K562 (cell line): ENCODE data around the gene TAL1. TPM values are rescaled to one million over a fixed set of nuclear protein-coding genes. Genes with fewer than 3 reads are reported as not detected.

Experiments
- CBX1 ChIP-seq: sonication (generic); IDR thresholded peaks from 2 replicates; pipeline ENCODE4 v1.6.1; 2016; ENCODE audit warnings: antibody characterized with exemption, low read depth, mild to moderate bottlenecking
- CHCHD3 ChIP-seq: fragments of 250-450 bp; sonication (Bioruptor Pico); IDR thresholded peaks from 2 replicates; pipeline ENCODE4 v2.1.2; 2022; ENCODE audit warnings: mild to moderate bottlenecking
- LEF1 ChIP-seq: fragments of 450-650 bp; IDR thresholded peaks from 2 replicates; pipeline ENCODE4 v1.6.1; 2016; ENCODE audit warnings: mild to moderate bottlenecking
- NFRKB ChIP-seq: fragments of 450-650 bp; IDR thresholded peaks from 2 replicates; pipeline ENCODE4 v1.6.1; 2016; ENCODE audit warnings: low read depth
- PHF21A ChIP-seq: fragments of 450-650 bp; IDR thresholded peaks from 2 replicates; pipeline ENCODE4 v1.6.1; 2017; ENCODE audit warnings: low read depth, borderline replicate concordance
- PRPF4 ChIP-seq: fragments of 200-400 bp; formaldehyde crosslinking; IDR thresholded peaks from one replicate; pipeline ENCODE4 v1.6.1; 2017; ENCODE audit warnings: low read length, low read depth, mild to moderate bottlenecking; ENCODE audit not compliant: insufficient read depth, poor library complexity, severe bottlenecking
- PYGO2 ChIP-seq: fragments of 450-650 bp; IDR thresholded peaks from 2 replicates; pipeline ENCODE4 v1.6.1; 2016; ENCODE audit warnings: mild to moderate bottlenecking, missing genetic modification characterization, moderate library complexity, missing compliant biosample characterization
- RFX5 ChIP-seq: IDR thresholded peaks from 2 replicates; pipeline ENCODE4 v1.6.1; 2011; ENCODE audit warnings: low read depth, mild to moderate bottlenecking, improper control_type of control experiment, low read length
- RFX7 ChIP-seq: fragments of 250-450 bp; sonication (Bioruptor Pico); IDR thresholded peaks from 2 replicates; pipeline ENCODE4 v1.5.1; 2021; ENCODE audit warnings: mild to moderate bottlenecking
- SOX6 ChIP-seq: fragments of 450-650 bp; IDR thresholded peaks from 2 replicates; pipeline ENCODE4 v1.6.1; 2014; ENCODE audit warnings: mild to moderate bottlenecking
- ZNF12 ChIP-seq: sonication (generic); formaldehyde crosslinking; IDR thresholded peaks from 2 replicates; pipeline ENCODE4 v1.4.0; 2020; ENCODE audit warnings: mild to moderate bottlenecking, missing genetic modification reagents
- ZNF134 ChIP-seq: fragments of 250-450 bp; sonication (Bioruptor Pico); conservative IDR thresholded peaks from 2 replicates; pipeline ENCODE4 v1.4.0; 2020
- polyA plus RNA-seq, 8 experiments: library from polyadenylated mRNA; depleted of rRNA in 4 of 8; stranded (reverse) in 5 of 8; unstranded in 3 of 8; fragments of >200 nt; fragmentation: Nextera tagmentation in 2 of 8; fragmentation: Illumina TruSeq in 1 of 8; extraction: Ambion mirVana in 2 of 8; extraction: Trizol in 1 of 8; gene quantifications; 2 replicates each; pipeline versions ENCODE4 v1.2.1 to v1.2.3, GENCODE V29; 2011 to 2014; ENCODE audit warnings: inconsistent platforms in 1 of 8, missing spikeins in 1 of 8
- total RNA-seq, 7 experiments: library from RNA; depleted of rRNA in 6 of 7; stranded (reverse); fragments of >200 nt in 6 of 7; fragmentation: Illumina TruSeq in 2 of 7; extraction: Trizol in 2 of 7; gene quantifications; 2 replicates each; pipeline versions ENCODE4 v1.2.1 to v1.2.3, GENCODE V29; 2011 to 2021; ENCODE audit warnings: low replicate concordance in 1 of 7
- TF ChIP-seq, protein P1 (sequence below): fragments of 450-650 bp; IDR thresholded peaks from 2 replicates; pipeline ENCODE4 v1.7.0; 2016; ENCODE audit warnings: borderline replicate concordance
- TF ChIP-seq, protein P2 (sequence below), 3 experiments: IDR thresholded peaks in 2 of 3; conservative IDR thresholded peaks in 1 of 3; 2 replicates each; pipeline ENCODE4 v1.5.1; 2011 to 2012; ENCODE audit warnings: low read length in 3 of 3, mild to moderate bottlenecking in 3 of 3, control low read depth in 2 of 3, improper control_type of control experiment in 1 of 3, inconsistent platforms in 1 of 3, low read depth in 1 of 3, mixed read lengths in 1 of 3, moderate library complexity in 1 of 3; ENCODE audit not compliant: insufficient read depth in 2 of 3
- TF ChIP-seq, protein P3 (sequence below): sonication (generic); formaldehyde crosslinking; IDR thresholded peaks from 2 replicates; pipeline ENCODE4 v1.8.0; 2022; ENCODE audit warnings: mild to moderate bottlenecking, missing genetic modification reagents
- TF ChIP-seq, protein P4 (sequence below): fragments of 450-650 bp; IDR thresholded peaks from 2 replicates; pipeline ENCODE4 v1.6.1; 2017; ENCODE audit warnings: antibody characterized with exemption

The TAL1 gene
- total and polyA plus RNA-seq, 9 of the 15 experiments (the other 6 are each of a cell fraction or from before 2014, with no cell fraction given): 18.5 to 106 (median 59.7) TPM

DNA sequence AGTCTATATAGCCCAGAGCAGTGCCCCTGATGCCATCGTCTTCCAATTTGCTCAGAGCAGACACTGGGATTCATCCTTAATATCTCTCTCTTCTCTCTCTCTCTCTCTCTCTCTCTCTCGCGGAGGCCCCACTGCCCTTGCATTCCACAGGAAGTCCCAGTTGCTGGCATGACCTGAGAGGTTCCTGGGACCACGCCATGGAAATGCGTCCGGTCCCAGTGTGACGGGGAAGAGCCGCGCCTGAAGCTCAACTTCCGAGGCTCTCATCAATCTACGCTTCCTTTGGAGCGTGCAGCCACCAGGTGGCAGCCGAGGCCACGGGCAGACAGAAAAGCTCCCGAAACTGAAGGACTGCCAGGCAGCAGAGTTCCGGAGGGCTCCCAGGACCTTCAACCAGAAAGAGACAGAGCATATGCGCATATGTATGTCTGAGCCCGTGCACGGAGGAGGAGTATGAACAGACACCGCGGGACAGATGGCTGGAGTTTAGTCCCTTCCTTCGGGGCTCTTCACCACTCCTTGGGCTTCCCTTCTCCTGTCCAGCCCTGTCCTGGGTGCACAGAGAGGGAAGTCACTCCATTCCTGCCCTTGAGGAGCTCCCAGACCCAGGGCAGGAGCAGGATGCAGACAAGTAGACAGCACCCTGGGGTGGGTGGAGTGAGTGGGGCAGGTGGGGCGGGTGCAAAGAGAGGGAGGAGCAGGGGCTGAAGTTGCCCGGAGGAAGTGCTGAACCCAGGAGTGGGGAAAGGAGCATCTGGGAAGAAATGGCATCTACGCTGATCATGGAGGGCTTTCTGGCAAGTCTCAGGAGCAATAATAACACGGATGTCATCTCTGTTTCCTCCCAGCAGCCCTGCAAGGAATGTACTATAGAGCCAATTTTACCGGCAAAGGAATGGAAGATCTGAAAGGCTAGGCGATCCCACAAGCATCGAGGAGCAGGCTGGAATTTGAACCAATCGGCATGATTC, 52.7 kb downstream of the TAL1 start (continued):
- TF ChIP-seq, protein P1, sequence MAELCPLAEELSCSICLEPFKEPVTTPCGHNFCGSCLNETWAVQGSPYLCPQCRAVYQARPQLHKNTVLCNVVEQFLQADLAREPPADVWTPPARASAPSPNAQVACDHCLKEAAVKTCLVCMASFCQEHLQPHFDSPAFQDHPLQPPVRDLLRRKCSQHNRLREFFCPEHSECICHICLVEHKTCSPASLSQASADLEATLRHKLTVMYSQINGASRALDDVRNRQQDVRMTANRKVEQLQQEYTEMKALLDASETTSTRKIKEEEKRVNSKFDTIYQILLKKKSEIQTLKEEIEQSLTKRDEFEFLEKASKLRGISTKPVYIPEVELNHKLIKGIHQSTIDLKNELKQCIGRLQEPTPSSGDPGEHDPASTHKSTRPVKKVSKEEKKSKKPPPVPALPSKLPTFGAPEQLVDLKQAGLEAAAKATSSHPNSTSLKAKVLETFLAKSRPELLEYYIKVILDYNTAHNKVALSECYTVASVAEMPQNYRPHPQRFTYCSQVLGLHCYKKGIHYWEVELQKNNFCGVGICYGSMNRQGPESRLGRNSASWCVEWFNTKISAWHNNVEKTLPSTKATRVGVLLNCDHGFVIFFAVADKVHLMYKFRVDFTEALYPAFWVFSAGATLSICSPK: no peak
- TF ChIP-seq CHCHD3 (CRISPR knock-in tag) (no peak), ZNF12 (CRISPR knock-in tag) (no peak), LEF1 (no peak), PYGO2 (tag) (no peak), PHF21A (no peak), ZNF134 (CRISPR knock-in tag) (no peak), RFX5 (no peak), SOX6 (peak; percentile 65), PRPF4 (no peak), RFX7 (CRISPR knock-in tag) (no peak), NFRKB (0 out of 2 replicates have a peak, but pooled peaks have one; percentile 10), CBX1 (no peak)
- TF ChIP-seq, protein P2, sequence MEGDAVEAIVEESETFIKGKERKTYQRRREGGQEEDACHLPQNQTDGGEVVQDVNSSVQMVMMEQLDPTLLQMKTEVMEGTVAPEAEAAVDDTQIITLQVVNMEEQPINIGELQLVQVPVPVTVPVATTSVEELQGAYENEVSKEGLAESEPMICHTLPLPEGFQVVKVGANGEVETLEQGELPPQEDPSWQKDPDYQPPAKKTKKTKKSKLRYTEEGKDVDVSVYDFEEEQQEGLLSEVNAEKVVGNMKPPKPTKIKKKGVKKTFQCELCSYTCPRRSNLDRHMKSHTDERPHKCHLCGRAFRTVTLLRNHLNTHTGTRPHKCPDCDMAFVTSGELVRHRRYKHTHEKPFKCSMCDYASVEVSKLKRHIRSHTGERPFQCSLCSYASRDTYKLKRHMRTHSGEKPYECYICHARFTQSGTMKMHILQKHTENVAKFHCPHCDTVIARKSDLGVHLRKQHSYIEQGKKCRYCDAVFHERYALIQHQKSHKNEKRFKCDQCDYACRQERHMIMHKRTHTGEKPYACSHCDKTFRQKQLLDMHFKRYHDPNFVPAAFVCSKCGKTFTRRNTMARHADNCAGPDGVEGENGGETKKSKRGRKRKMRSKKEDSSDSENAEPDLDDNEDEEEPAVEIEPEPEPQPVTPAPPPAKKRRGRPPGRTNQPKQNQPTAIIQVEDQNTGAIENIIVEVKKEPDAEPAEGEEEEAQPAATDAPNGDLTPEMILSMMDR (IDR thresholded peaks at IDR 0.05 in 2 of 3, conservative IDR thresholded peaks at IDR 0.05 in 1 of 3; ENCODE audit: insufficient read depth in 2 of 3, low read depth in 1 of 3, low read length in 3 of 3): peak; percentile 96 to 99 (median 99)
- TF ChIP-seq, protein P3, sequence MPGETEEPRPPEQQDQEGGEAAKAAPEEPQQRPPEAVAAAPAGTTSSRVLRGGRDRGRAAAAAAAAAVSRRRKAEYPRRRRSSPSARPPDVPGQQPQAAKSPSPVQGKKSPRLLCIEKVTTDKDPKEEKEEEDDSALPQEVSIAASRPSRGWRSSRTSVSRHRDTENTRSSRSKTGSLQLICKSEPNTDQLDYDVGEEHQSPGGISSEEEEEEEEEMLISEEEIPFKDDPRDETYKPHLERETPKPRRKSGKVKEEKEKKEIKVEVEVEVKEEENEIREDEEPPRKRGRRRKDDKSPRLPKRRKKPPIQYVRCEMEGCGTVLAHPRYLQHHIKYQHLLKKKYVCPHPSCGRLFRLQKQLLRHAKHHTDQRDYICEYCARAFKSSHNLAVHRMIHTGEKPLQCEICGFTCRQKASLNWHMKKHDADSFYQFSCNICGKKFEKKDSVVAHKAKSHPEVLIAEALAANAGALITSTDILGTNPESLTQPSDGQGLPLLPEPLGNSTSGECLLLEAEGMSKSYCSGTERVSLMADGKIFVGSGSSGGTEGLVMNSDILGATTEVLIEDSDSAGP (CRISPR knock-in tag): no peak
- TF ChIP-seq, protein P4, sequence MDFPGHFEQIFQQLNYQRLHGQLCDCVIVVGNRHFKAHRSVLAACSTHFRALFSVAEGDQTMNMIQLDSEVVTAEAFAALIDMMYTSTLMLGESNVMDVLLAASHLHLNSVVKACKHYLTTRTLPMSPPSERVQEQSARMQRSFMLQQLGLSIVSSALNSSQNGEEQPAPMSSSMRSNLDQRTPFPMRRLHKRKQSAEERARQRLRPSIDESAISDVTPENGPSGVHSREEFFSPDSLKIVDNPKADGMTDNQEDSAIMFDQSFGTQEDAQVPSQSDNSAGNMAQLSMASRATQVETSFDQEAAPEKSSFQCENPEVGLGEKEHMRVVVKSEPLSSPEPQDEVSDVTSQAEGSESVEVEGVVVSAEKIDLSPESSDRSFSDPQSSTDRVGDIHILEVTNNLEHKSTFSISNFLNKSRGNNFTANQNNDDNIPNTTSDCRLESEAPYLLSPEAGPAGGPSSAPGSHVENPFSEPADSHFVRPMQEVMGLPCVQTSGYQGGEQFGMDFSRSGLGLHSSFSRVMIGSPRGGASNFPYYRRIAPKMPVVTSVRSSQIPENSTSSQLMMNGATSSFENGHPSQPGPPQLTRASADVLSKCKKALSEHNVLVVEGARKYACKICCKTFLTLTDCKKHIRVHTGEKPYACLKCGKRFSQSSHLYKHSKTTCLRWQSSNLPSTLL: no peak
